HG02642 (cell line): Measurements from ENCODE around the gene USP22.

Experiments used
- ATAC-seq: cut with Tn5 transposase; IDR thresholded peaks from one replicate; pipeline ENCODE4 v1.9.1; 2021; ENCODE audit warnings: mild to moderate bottlenecking; ENCODE audit not compliant: unreplicated experiment, poor library complexity

The USP22 gene

GRCh38 chr17:21003007-21003621, 39.7 kb downstream of the USP22 start:
- no peak for ATAC-seq

GRCh38 chr17:21002309-21003006, 40.4 kb downstream of the USP22 start:
- ATAC-seq: no peak

GRCh38 chr17:21001813-21002221, 41.0 kb downstream of the USP22 start:
- ATAC-seq: no peak

GRCh38 chr17:21001111-21001812, 41.5 kb downstream of the USP22 start:
- no peak for ATAC-seq

GRCh38 chr17:20999841-21000532, 42.8 kb downstream of the USP22 start:
- ATAC-seq: no peak

- no peak for ATAC-seq
These were observed 43.7 kb downstream of the USP22 start for GRCh38 chr17:20999044-20999573.

GRCh38 chr17:20998571-20999043, 44.2 kb downstream of the USP22 start:
- no peak for ATAC-seq

- ATAC-seq: no peak
These were observed 44.9 kb downstream of the USP22 start for GRCh38 chr17:20997711-20998570.

- ATAC-seq: no peak
These were observed 45.8 kb downstream of the USP22 start for GRCh38 chr17:20996724-20997615.

- no peak for ATAC-seq
These were observed 46.7 kb downstream of the USP22 start for GRCh38 chr17:20995873-20996723.

GRCh38 chr17:20995164-20995872, 47.5 kb downstream of the USP22 start:
- ATAC-seq: no peak

- no peak for ATAC-seq
These were observed 48.0 kb downstream of the USP22 start for GRCh38 chr17:20994779-20995149.

GRCh38 chr17:20993863-20994778, 48.7 kb downstream of the USP22 start:
- ATAC-seq: no peak

GRCh38 chr17:20992987-20993862, 49.6 kb downstream of the USP22 start:
- no peak for ATAC-seq

GRCh38 chr17:20992416-20992815, 50.4 kb downstream of the USP22 start:
- ATAC-seq: no peak
